NOMO-1 (cell line): ENCODE results near the gene TNNT1.
A peak's percentile ranks its signal among the peaks of the same experiment; 100 is the strongest.
"Not testable (repeated sequence)": the region's sequence is repeated elsewhere in the genome, so short reads cannot be mapped to it uniquely, and the experiment has no call there.

Experiments
- DNase-seq, 2 experiments: peaks; one replicate each; lab custom pipeline; 2025; ENCODE audit not compliant: unreplicated experiment in 2 of 2; lab: John Stamatoyannopoulos, UW

Gene TNNT1

GRCh38 chr19:55171440-55171839 lies 22.4 kb upstream of the TNNT1 start:
- no peak for DNase-seq

GRCh38 chr19:55169136-55169535 lies 20.1 kb upstream of the TNNT1 start:
- no peak for DNase-seq

- peak; percentile 96 to 98 for DNase-seq
Measured at GRCh38 chr19:55166530-55167268, 17.7 kb upstream of the TNNT1 start, which contains the start of gene DNAAF3. DNAAF3 (minus strand) TSS chr19:55166613; CDS start chr19:55166413, 200 bp downstream.

GRCh38 chr19:55165952-55166529 lies 17.0 kb upstream of the TNNT1 start:
- DNase-seq = peak; percentile 83 to 86

- no peak for DNase-seq
Measured at GRCh38 chr19:55161571-55162322, 12.7 kb upstream of the TNNT1 start.

GRCh38 chr19:55160986-55161365 lies 12.0 kb upstream of the TNNT1 start:
- DNase-seq = no peak

- DNase-seq = peak; percentile 90 to 94
Measured at GRCh38 chr19:55160128-55160985, 11.4 kb upstream of the TNNT1 start.

GRCh38 chr19:55158848-55159749 lies 10.1 kb upstream of the TNNT1 start:
- no peak for DNase-seq

GRCh38 chr19:55158423-55158822 lies 9.4 kb upstream of the TNNT1 start:
- no peak for DNase-seq

GRCh38 chr19:55157064-55157908 lies 8.3 kb upstream of the TNNT1 start, which contains the start of gene TNNI3:
TNNI3 (minus strand) TSS chr19:55157732; CDS start chr19:55157589, 143 bp downstream.
- DNase-seq = no peak

- peak in 1 of 2 experiments; percentile 39 for DNase-seq
Measured at GRCh38 chr19:55156202-55157063, 7.4 kb upstream of the TNNT1 start.

GRCh38 chr19:55155784-55156183 lies 6.8 kb upstream of the TNNT1 start:
- not testable (repeated sequence) for DNase-seq

GRCh38 chr19:55153652-55154264 lies 4.8 kb upstream of the TNNT1 start:
- DNase-seq = no peak

GRCh38 chr19:55152017-55152416 lies 3.0 kb upstream of the TNNT1 start:
- no peak for DNase-seq

- DNase-seq = no peak
Measured at GRCh38 chr19:55147545-55148251, 1.3 kb downstream of the TNNT1 start.

GRCh38 chr19:55146705-55147273 lies 2.2 kb downstream of the TNNT1 start:
- DNase-seq = no peak
